Breast epithelium (tissue), 3 donors: ENCODE results near the gene MUC2.

Experiments
- POLR2A ChIP-seq: fragments of 450-650 bp; IDR thresholded peaks from one replicate; pipeline ENCODE4 v1.6.1; 2016; ENCODE audit warnings: antibody characterized with exemption, mild to moderate bottlenecking, moderate library complexity
- POLR2AphosphoS5 ChIP-seq, 3 donors: sonication (generic); formaldehyde crosslinking; IDR thresholded peaks; one replicate each; pipeline ENCODE4 v1.6.1; 2017; ENCODE audit warnings: antibody characterized with exemption in 3 of 3
- TF ChIP-seq, protein P1 (sequence below), 3 donors: fragments of 450-650 bp; IDR thresholded peaks; one replicate each; pipeline ENCODE4 v1.5.1; 2016 to 2017; ENCODE audit warnings: antibody characterized with exemption in 3 of 3, mild to moderate bottlenecking in 3 of 3, moderate library complexity in 3 of 3

DNA sequence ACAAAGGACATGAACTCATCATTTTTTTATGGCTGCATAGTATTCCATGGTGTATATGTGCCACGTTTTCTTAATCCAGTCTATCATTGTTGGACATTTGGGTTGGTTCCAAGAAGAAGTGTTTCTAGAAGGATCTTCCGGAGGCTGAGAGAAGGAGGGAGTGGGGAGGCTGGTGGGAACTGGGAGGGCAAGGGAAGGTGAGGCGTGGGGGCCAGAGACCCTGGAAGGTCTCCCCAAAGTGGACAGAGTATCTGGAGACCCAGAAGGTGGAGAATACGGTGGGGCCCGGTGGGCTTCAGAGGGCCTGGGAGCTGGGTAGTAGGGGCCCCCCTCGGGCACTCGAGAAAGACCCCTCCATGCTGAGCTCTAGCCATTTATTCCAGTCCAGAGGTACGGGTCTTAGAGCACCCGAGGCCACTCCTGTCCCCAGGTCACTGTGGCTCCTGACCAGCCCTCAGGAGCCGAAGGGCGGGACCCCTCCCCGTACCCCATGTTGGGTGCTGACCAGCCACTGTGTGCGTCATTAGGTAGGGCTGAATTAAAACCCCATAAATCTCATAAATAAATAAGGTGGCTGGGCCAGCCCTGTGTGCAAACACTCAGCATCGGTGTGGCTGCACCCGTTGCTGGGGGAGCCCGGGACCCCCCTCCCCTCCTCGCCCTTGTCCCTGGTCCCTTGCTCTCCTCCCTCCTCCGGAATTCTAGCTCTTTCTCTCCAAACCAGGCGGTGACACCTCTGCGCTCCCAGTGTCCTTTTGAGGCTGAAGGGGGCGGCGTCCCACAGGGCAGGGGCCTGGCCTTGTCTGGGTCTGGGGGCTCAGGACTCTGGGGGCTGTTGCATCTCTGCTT, 44.3 kb downstream of the MUC2 start:
- TF ChIP-seq, protein P1, sequence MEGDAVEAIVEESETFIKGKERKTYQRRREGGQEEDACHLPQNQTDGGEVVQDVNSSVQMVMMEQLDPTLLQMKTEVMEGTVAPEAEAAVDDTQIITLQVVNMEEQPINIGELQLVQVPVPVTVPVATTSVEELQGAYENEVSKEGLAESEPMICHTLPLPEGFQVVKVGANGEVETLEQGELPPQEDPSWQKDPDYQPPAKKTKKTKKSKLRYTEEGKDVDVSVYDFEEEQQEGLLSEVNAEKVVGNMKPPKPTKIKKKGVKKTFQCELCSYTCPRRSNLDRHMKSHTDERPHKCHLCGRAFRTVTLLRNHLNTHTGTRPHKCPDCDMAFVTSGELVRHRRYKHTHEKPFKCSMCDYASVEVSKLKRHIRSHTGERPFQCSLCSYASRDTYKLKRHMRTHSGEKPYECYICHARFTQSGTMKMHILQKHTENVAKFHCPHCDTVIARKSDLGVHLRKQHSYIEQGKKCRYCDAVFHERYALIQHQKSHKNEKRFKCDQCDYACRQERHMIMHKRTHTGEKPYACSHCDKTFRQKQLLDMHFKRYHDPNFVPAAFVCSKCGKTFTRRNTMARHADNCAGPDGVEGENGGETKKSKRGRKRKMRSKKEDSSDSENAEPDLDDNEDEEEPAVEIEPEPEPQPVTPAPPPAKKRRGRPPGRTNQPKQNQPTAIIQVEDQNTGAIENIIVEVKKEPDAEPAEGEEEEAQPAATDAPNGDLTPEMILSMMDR (IDR thresholded peaks at IDR 0.05) = no peak
- TF ChIP-seq POLR2A (no peak), POLR2AphosphoS5 (IDR thresholded peaks at IDR 0.05) (no peak)
